A673 (cell line): ENCODE measurements around the gene LBHD2. TPM values are rescaled to one million over a fixed set of nuclear protein-coding genes. Genes with fewer than 3 reads are reported as not detected.

Source experiments
- BruUV-seq: library from RNA; stranded (reverse); fragments of 400-500 nt; replicated peaks from 2 replicates; lab custom pipeline; 2021; lab: Mats Ljungman, UMichigan
- CTCF ChIA-PET: fragments of 300-600 bp; sonication (Branson Sonifier 250); formaldehyde crosslinking; loops from one replicate; lab custom pipeline; 2022; ENCODE audit warnings: antibody characterized with exemption; lab: Charles Lee
- POLR2A ChIA-PET: fragments of 300-600 bp; sonication (Branson Sonifier 250); formaldehyde crosslinking; loops from one replicate; lab custom pipeline; 2022; ENCODE audit warnings: antibody characterized with exemption; ENCODE audit not compliant: low non-redundant PET; lab: Charles Lee
- DNase-seq: peaks from one replicate; pipeline ENCODE4 v3.0.0-alpha.2; 2015; ENCODE audit warnings: low spot score
- H3K27ac ChIP-seq: fragments of 200-600 bp; sonication (generic); 2 replicates; pipeline ENCODE4 v1.5.1; 2016; ENCODE audit warnings: mixed run types, low read depth, mild to moderate bottlenecking, mixed read lengths, antibody characterized with exemption, low read length; ENCODE audit not compliant: poor library complexity, severe bottlenecking
- H3K27me3 ChIP-seq: fragments of 200-600 bp; sonication (generic); replicated peaks from 2 replicates; pipeline ENCODE4 v1.6.1; 2017; ENCODE audit warnings: mixed run types, low read depth, mild to moderate bottlenecking, mixed read lengths, antibody characterized with exemption, low read length; ENCODE audit not compliant: insufficient read depth, poor library complexity
- H3K36me3 ChIP-seq: fragments of 200-600 bp; sonication (generic); 2 replicates; pipeline ENCODE4 v1.6.1; 2016; ENCODE audit warnings: mixed run types, mild to moderate bottlenecking, mixed read lengths, antibody characterized with exemption, low read length; ENCODE audit not compliant: insufficient read depth, poor library complexity, severe bottlenecking
- H3K4me1 ChIP-seq: fragments of 200-600 bp; sonication (generic); 2 replicates; pipeline ENCODE4 v1.6.1; 2017; ENCODE audit warnings: mixed run types, mild to moderate bottlenecking, mixed read lengths, antibody characterized with exemption, low read length; ENCODE audit not compliant: insufficient read depth, poor library complexity, severe bottlenecking
- H3K4me3 ChIP-seq: fragments of 200-600 bp; sonication (generic); 2 replicates; pipeline ENCODE4 v1.5.1; 2016; ENCODE audit warnings: low read depth, mixed run types, mild to moderate bottlenecking, mixed read lengths, low read length; ENCODE audit not compliant: poor library complexity, severe bottlenecking
- H3K9me3 ChIP-seq: fragments of 200-600 bp; sonication (generic); 2 replicates; pipeline ENCODE4 v1.6.1; 2016; ENCODE audit warnings: mixed run types, low read depth, mild to moderate bottlenecking, mixed read lengths, antibody characterized with exemption, low read length; ENCODE audit not compliant: poor library complexity, severe bottlenecking
- EZH2 ChIP-seq: fragments of 200-600 bp; sonication (generic); IDR thresholded peaks from 2 replicates; pipeline ENCODE4 v1.6.1; 2017; ENCODE audit warnings: borderline replicate concordance, low read depth, mild to moderate bottlenecking, mixed read lengths, antibody characterized with exemption, low read length; ENCODE audit not compliant: poor library complexity, severe bottlenecking
- intact Hi-C: fragments of 100-400 bp; cut with micrococcal nuclease; formaldehyde crosslinking; loops from one replicate; pipeline ENCODE4 v1.10.0; 2022; ENCODE audit not compliant: unreplicated experiment
- total RNA-seq: library from RNA; stranded (reverse); gene quantifications from 2 replicates; pipeline ENCODE4 v1.2.3, GENCODE V29; 2021
- TF ChIP-seq, protein P1 (sequence below): fragments of 300-800, 200-600 bp; sonication (generic); conservative IDR thresholded peaks from 2 replicates; pipeline ENCODE4 v1.5.1; 2017; ENCODE audit warnings: low read depth, mild to moderate bottlenecking, antibody characterized with exemption, low read length, moderate library complexity, mixed read lengths

The LBHD2 gene
- total RNA-seq, 1 experiment from 2014 or later, result 0.99 TPM

DNA sequence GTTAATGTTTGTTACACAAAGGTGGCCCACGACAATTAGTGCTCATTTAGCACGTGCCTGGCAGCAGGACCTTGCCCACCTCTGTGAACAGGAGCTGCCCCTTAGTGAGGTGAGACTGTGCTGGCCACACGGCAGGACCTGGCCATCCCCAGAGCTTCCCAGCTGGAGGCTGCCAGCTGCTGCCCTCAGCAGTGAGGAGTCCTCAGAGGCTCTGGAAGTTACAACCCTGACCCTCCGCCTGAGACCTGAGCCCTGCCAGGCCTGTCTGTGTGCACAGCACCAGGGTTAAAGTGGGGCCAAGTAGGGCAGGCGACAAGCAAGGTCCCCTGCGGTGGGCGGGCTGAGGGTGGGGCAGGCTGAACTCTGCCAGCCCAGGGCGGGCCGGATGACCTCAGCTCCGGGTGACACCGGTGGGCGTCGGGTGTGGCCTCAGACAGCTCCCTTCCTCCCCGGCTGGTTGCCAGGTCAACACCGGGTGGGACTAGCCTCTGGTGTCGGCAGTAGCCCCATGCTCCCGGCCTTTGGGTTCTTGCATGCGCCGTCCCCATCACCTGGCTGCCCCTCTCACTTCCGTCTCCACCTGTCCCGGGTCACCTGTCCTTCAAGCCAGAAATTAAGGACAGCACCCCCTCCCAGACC lies 9.2 kb upstream of the LBHD2 start:
- ChIA-PET CTCF (interaction anchor here (0.6 kb wide), 1 partner anchor 251 kb away, joined by 3 read pairs; no protein-coding TSS in a partner anchor), POLR2A (no interaction called here)
- no peak for TF ChIP-seq EZH2
- TF ChIP-seq, protein P1, sequence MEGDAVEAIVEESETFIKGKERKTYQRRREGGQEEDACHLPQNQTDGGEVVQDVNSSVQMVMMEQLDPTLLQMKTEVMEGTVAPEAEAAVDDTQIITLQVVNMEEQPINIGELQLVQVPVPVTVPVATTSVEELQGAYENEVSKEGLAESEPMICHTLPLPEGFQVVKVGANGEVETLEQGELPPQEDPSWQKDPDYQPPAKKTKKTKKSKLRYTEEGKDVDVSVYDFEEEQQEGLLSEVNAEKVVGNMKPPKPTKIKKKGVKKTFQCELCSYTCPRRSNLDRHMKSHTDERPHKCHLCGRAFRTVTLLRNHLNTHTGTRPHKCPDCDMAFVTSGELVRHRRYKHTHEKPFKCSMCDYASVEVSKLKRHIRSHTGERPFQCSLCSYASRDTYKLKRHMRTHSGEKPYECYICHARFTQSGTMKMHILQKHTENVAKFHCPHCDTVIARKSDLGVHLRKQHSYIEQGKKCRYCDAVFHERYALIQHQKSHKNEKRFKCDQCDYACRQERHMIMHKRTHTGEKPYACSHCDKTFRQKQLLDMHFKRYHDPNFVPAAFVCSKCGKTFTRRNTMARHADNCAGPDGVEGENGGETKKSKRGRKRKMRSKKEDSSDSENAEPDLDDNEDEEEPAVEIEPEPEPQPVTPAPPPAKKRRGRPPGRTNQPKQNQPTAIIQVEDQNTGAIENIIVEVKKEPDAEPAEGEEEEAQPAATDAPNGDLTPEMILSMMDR, result no peak
- Histone ChIP-seq H3K27me3 (no peaks in the 10 kb centered on the region), H3K4me1 (peaks cover 6% of the 10 kb centered on the region), H3K27ac (no peak overlapping the region), H3K4me3 (peak overlapping the region; percentile 47), H3K9me3 (no peaks in the 10 kb centered on the region), H3K36me3 (no peaks in the 10 kb centered on the region)
- BruUV-seq, result no TSS peak
- no peak for DNase-seq
- intact Hi-C loops, result loop anchor here (1.0 to 5.0 kb wide), 3 partner anchors 217 to 467 kb away; no protein-coding TSS in a partner anchor

DNA sequence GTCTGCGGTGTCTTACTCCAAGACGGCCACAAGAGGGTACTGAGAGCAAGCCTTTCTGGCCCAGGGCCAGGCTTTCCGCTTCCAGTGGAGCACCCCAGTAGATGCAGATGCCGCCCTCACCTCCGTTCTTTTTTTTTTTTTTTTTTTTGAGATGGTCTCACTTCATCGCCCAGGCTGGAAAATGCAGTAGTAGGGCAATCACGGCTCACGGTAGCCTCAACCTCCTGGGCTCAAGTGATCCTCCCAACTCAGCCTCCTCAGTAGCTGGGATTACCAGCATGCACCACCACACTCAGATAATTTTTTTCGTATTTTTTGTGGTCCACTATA lies 5.6 kb upstream of the LBHD2 start:
- CTCF ChIA-PET, result interaction anchor here (0.6 to 0.7 kb wide), 3 partner anchors 25 to 436 kb away, joined by 5 to 8 read pairs (median 6); no protein-coding TSS in a partner anchor
- Histone ChIP-seq H3K36me3 (no peaks in the 10 kb centered on the region), H3K27ac (no peak overlapping the region), H3K27me3 (no peaks in the 10 kb centered on the region), H3K9me3 (no peaks in the 10 kb centered on the region), H3K4me1 (peaks cover 6% of the 10 kb centered on the region), H3K4me3 (no peak overlapping the region)
- POLR2A ChIA-PET, result no interaction called here
- peak; percentile 92 for DNase-seq
- TF ChIP-seq EZH2, result no peak
- TF ChIP-seq, protein P1, result peak; percentile 75
- no TSS peak for BruUV-seq
- intact Hi-C loops, result loop anchor here (5.0 kb wide), 2 partner anchors 364 to 464 kb away; no protein-coding TSS in a partner anchor

DNA sequence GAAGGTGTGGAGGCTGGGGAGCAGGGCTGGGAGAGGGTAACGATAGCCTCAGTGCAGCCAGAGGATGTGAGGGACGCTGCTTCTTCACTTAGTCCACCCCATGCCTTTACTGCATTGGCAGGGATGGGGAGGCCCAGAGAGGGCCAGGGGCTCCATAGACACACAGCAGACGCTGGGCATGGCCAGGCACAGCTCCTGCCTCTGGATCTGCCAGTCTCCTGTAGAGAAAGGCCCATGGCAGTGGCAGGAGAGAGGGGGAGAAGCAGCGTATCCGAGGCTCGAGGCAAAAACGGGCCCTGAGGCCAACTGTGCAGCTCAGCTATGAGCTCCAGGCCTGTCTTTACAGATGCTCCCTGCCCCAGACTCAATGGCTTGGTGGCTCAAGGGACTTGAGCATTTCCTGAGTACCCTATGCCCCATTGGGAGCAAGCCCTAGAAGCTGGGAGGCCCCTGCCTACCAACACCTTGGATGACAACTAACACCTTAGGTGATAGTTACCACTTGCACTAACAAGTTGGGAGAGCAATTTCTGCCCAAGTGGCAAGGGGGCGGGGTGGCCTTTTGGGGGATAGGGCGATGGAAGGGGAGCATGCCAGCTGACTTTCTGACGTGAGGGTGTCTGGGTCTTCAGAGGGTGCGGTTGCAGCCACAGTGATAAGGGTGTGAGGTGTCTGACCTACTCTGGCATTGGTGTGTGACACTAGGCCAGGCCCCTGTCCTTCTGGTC lies 5.0 kb upstream of the LBHD2 start:
- BruUV-seq, result no TSS peak
- POLR2A ChIA-PET, result no interaction called here
- intact Hi-C loops, result loop anchor here (5.0 kb wide), 2 partner anchors 363 to 463 kb away; no protein-coding TSS in a partner anchor

More for the DNA sequence above, 5.0 kb upstream of the LBHD2 start:
- no peaks in the 10 kb centered on the region for H3K27me3 ChIP-seq
- H3K36me3 ChIP-seq, result no peaks in the 10 kb centered on the region
- no peak overlapping the region for H3K27ac ChIP-seq
- peaks cover 6% of the 10 kb centered on the region for H3K4me1 ChIP-seq
- no peak for TF ChIP-seq EZH2
- TF ChIP-seq, protein P1, result no peak
- H3K9me3 ChIP-seq, result no peaks in the 10 kb centered on the region
- no peak overlapping the region for H3K4me3 ChIP-seq
- DNase-seq, result no peak
- CTCF ChIA-PET, result interaction anchor here (0.7 kb wide), 2 partner anchors 129 to 435 kb away, joined by 6 to 8 read pairs; no protein-coding TSS in a partner anchor
